GM21367 (cell line): ENCODE data around the gene IGSF6.
"Not testable (repeated sequence)": the region's sequence is repeated elsewhere in the genome, so short reads cannot be mapped to it uniquely, and the experiment has no call there.

Experiments
- ATAC-seq: cut with Tn5 transposase; IDR thresholded peaks from one replicate; pipeline ENCODE4 v1.9.1; 2021; ENCODE audit not compliant: unreplicated experiment

IGSF6 gene

GRCh38 chr16:21629616-21630539, 22.5 kb downstream of the IGSF6 start:
- ATAC-seq = not testable (repeated sequence)

GRCh38 chr16:21628772-21629171, 23.6 kb downstream of the IGSF6 start:
- no peak for ATAC-seq

GRCh38 chr16:21628121-21628726, 24.2 kb downstream of the IGSF6 start:
- ATAC-seq = no peak

- no peak for ATAC-seq
Observed at GRCh38 chr16:21626659-21627277, 25.6 kb downstream of the IGSF6 start.

GRCh38 chr16:21625026-21625425, 27.4 kb downstream of the IGSF6 start:
- no peak for ATAC-seq

- ATAC-seq = no peak
Observed at GRCh38 chr16:21622545-21622944, 29.9 kb downstream of the IGSF6 start.

- no peak for ATAC-seq
Observed at GRCh38 chr16:21620592-21620991, 31.8 kb downstream of the IGSF6 start.

- ATAC-seq = no peak
Observed at GRCh38 chr16:21619765-21620425, 32.5 kb downstream of the IGSF6 start.

- ATAC-seq = no peak
Observed at GRCh38 chr16:21618281-21618680, 34.1 kb downstream of the IGSF6 start.

GRCh38 chr16:21617607-21618006, 34.8 kb downstream of the IGSF6 start:
- ATAC-seq = no peak

- ATAC-seq = no peak
Observed at GRCh38 chr16:21614896-21615295, 37.5 kb downstream of the IGSF6 start.

GRCh38 chr16:21613781-21614180, 38.6 kb downstream of the IGSF6 start:
- no peak for ATAC-seq

- no peak for ATAC-seq
Observed at GRCh38 chr16:21613361-21613760, 39.0 kb downstream of the IGSF6 start.

- ATAC-seq = no peak
Observed at GRCh38 chr16:21611556-21612384, 40.6 kb downstream of the IGSF6 start.

- ATAC-seq = no peak
Observed at GRCh38 chr16:21611198-21611555, 41.2 kb downstream of the IGSF6 start.

- ATAC-seq = no peak
Observed at GRCh38 chr16:21610766-21611165, 41.6 kb downstream of the IGSF6 start.

GRCh38 chr16:21610006-21610544, 42.3 kb downstream of the IGSF6 start:
- ATAC-seq = no peak

GRCh38 chr16:21608639-21609328, 43.6 kb downstream of the IGSF6 start:
- ATAC-seq = no peak

GRCh38 chr16:21605848-21606247, 46.6 kb downstream of the IGSF6 start:
- ATAC-seq = not testable (repeated sequence)

- ATAC-seq = no peak
Observed at GRCh38 chr16:21603928-21604327, 48.5 kb downstream of the IGSF6 start.
